ENCODE data around the gene LY6G6D.

GRCh38 chr6:31702819-31703716 lies 12.1 kb upstream of the LY6G6D start, which contains the start of gene ABHD16A:
- TF ChIP-seq EZH2phosphoT487 (IDR thresholded peaks at IDR 0.05; ENCODE audit: low read length) (no peak), EZH2 (optimal IDR thresholded peaks at IDR 0.05; ENCODE audit: low read depth, low read length) (no peak), CTCF (IDR thresholded peaks at IDR 0.05; ENCODE audit: low read length) (no peak)
